Smooth muscle cell (in vitro differentiated cells): ENCODE data around the gene PITX1. TPM values are rescaled to one million over a fixed set of nuclear protein-coding genes. Genes with fewer than 3 reads are reported as not detected.

Experiments used
- DNase-seq: peaks from one replicate; lab custom pipeline; 2025; ENCODE audit not compliant: unreplicated experiment; lab: John Stamatoyannopoulos, UW
- H2AFZ ChIP-seq: fragments of 200-600 bp; sonication (generic); 2 replicates; pipeline ENCODE4 v1.6.0; 2016; ENCODE audit warnings: antibody characterized with exemption, low read depth, mild to moderate bottlenecking
- H3F3A ChIP-seq: fragments of 200-600 bp; sonication (generic); 2 replicates; pipeline ENCODE4 v1.6.0; 2017; ENCODE audit warnings: antibody characterized with exemption, low read depth
- H3K27ac ChIP-seq: fragments of 200-600 bp; sonication (generic); 2 replicates; pipeline ENCODE4 v1.5.1; 2016; ENCODE audit warnings: low read depth, mild to moderate bottlenecking
- H3K27me3 ChIP-seq: fragments of 200-600 bp; sonication (generic); 2 replicates; pipeline ENCODE4 v1.6.1; 2016; ENCODE audit warnings: low read depth, mild to moderate bottlenecking
- H3K36me3 ChIP-seq: fragments of 200-600 bp; sonication (generic); 2 replicates; pipeline ENCODE4 v1.5.1; 2016; ENCODE audit warnings: low read depth
- H3K4me1 ChIP-seq: fragments of 200-600 bp; sonication (generic); 2 replicates; pipeline ENCODE4 v1.5.1; 2016; ENCODE audit warnings: low read depth
- H3K4me2 ChIP-seq: fragments of 200-600 bp; sonication (generic); 2 replicates; pipeline ENCODE4 v1.6.0; 2016; ENCODE audit warnings: mild to moderate bottlenecking
- H3K4me3 ChIP-seq: fragments of 200-600 bp; sonication (generic); 2 replicates; pipeline ENCODE4 v1.5.1; 2016; ENCODE audit warnings: mild to moderate bottlenecking
- H3K79me2 ChIP-seq: fragments of 200-600 bp; sonication (generic); 2 replicates; pipeline ENCODE4 v1.6.0; 2016; ENCODE audit warnings: low read depth, mild to moderate bottlenecking
- H3K9ac ChIP-seq: fragments of 200-600 bp; sonication (generic); 2 replicates; pipeline ENCODE4 v1.6.0; 2016; ENCODE audit warnings: low read depth
- H3K9me3 ChIP-seq: fragments of 200-600 bp; sonication (generic); replicated peaks from 2 replicates; pipeline ENCODE4 v1.5.1; 2016; ENCODE audit warnings: low read depth
- H4K20me1 ChIP-seq: fragments of 200-600 bp; sonication (generic); 2 replicates; pipeline ENCODE4 v1.6.0; 2016; ENCODE audit warnings: low read depth
- WGBS: methylation state at CpG from one replicate; pipeline ENCODE4 v1.1.7; 2016; ENCODE audit warnings: low lambda C conversion rate; 5-methylcytosine and 5-hydroxymethylcytosine counted together
- polyA plus RNA-seq: library from polyadenylated mRNA; unstranded; fragments of >200 nt; fragmentation: Nextera tagmentation; extraction: Ambion mirVana; gene quantifications from 2 replicates; pipeline ENCODE4 v1.2.1, GENCODE V29; 2016
- total RNA-seq: library from RNA; depleted of rRNA; stranded (reverse); fragments of >200 nt; gene quantifications from 2 replicates; pipeline ENCODE4 v1.2.3, GENCODE V29; 2014
- TF ChIP-seq, protein P1 (sequence below): fragments of 200-600 bp; sonication (generic); IDR thresholded peaks from 2 replicates; pipeline ENCODE4 v1.5.1; 2017; ENCODE audit warnings: borderline replicate concordance, mild to moderate bottlenecking, antibody characterized with exemption; ENCODE audit not compliant: insufficient read depth, poor library complexity, severe bottlenecking

Gene PITX1
- total and polyA plus RNA-seq, 2 experiments from 2014 or later: 161 to 473 TPM

DNA sequence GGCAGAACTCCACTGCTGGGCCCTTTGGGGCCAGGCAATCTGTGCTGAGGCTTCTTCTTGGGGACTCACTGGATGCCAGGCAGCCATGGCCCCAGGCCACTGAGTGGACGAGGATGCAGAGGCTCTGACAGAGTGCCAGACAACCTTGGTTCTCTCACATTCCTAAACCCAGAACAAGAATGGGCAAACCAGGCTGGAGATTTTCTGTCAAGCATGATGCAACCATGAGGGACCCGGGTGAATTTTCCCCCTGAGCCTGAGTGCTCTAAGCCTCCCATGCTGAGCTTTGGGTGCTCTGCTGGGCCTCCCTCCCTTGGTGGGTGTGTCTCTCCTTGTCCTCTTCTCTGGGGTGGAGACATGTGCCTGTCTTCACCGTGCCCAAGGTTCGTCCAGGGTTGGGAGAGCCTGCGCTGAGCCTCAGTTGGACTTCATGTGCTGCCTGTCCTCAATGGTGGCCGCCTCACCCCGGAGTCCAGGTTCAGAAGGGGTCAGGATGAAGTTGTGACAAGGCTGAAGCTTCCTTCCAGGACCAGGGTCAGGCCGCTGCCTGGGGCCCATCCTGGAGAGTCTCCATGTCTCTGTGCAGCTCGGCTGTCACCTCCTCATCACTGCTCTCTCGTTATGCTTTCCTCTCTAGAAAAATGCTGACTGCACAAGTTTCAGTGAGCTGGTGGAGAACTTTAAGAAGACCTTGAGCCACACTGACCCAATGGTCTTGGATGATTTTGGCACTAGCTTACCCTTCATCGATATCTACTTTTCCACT is 24.1 kb downstream of the PITX1 start:
- Histone ChIP-seq H4K20me1 (no peaks in the 10 kb centered on the region), H3K27ac (no peak overlapping the region), H3K4me2 (no peak overlapping the region), H3K27me3 (no peaks in the 10 kb centered on the region), H3F3A (no peaks in the 10 kb centered on the region), H3K9me3 (no peaks in the 10 kb centered on the region), H3K9ac (no peak overlapping the region), H3K4me3 (no peak overlapping the region), H2AFZ (no peak overlapping the region), H3K79me2 (no peaks in the 10 kb centered on the region), H3K4me1 (no peaks in the 10 kb centered on the region), H3K36me3 (no peaks in the 10 kb centered on the region)
- DNase-seq: no peak
- 94% methylated on average over 11 of the region's 11 CpGs for WGBS
- TF ChIP-seq, protein P1, sequence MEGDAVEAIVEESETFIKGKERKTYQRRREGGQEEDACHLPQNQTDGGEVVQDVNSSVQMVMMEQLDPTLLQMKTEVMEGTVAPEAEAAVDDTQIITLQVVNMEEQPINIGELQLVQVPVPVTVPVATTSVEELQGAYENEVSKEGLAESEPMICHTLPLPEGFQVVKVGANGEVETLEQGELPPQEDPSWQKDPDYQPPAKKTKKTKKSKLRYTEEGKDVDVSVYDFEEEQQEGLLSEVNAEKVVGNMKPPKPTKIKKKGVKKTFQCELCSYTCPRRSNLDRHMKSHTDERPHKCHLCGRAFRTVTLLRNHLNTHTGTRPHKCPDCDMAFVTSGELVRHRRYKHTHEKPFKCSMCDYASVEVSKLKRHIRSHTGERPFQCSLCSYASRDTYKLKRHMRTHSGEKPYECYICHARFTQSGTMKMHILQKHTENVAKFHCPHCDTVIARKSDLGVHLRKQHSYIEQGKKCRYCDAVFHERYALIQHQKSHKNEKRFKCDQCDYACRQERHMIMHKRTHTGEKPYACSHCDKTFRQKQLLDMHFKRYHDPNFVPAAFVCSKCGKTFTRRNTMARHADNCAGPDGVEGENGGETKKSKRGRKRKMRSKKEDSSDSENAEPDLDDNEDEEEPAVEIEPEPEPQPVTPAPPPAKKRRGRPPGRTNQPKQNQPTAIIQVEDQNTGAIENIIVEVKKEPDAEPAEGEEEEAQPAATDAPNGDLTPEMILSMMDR: no peak

GRCh38 chr5:135008981-135009735 is 24.9 kb downstream of the PITX1 start:
- 87% methylated on average over 13 of the region's 13 CpGs for WGBS
- no peaks in the 10 kb centered on the region for H3K4me1 ChIP-seq
- H3K4me3 ChIP-seq: no peak overlapping the region
- no peaks in the 10 kb centered on the region for H3F3A ChIP-seq
- no peak overlapping the region for H3K4me2 ChIP-seq
- no peak overlapping the region for H3K27ac ChIP-seq
- H3K79me2 ChIP-seq: no peaks in the 10 kb centered on the region
- H2AFZ ChIP-seq: no peak overlapping the region
- no peaks in the 10 kb centered on the region for H3K27me3 ChIP-seq
- H3K36me3 ChIP-seq: no peaks in the 10 kb centered on the region
- H3K9ac ChIP-seq: no peak overlapping the region
- DNase-seq: no peak
- H4K20me1 ChIP-seq: no peaks in the 10 kb centered on the region
- TF ChIP-seq, protein P1: no peak
- no peaks in the 10 kb centered on the region for H3K9me3 ChIP-seq

- Histone ChIP-seq H3K9ac (no peak overlapping the region), H2AFZ (no peak overlapping the region), H4K20me1 (no peaks in the 10 kb centered on the region), H3K27me3 (no peaks in the 10 kb centered on the region), H3F3A (no peaks in the 10 kb centered on the region), H3K27ac (no peak overlapping the region), H3K9me3 (no peaks in the 10 kb centered on the region), H3K36me3 (no peaks in the 10 kb centered on the region), H3K4me1 (no peaks in the 10 kb centered on the region), H3K4me3 (no peak overlapping the region), H3K79me2 (no peaks in the 10 kb centered on the region), H3K4me2 (no peak overlapping the region)
- DNase-seq: no peak
- TF ChIP-seq, protein P1: no peak
- WGBS: 97% methylated on average over 8 of the region's 8 CpGs
Measured at GRCh38 chr5:135008556-135008955, 25.5 kb downstream of the PITX1 start.
